GM06990 (cell line): Measurements from ENCODE around the gene ZBTB46.
A peak's percentile ranks its signal among the peaks of the same experiment; 100 is the strongest.
"Not testable (repeated sequence)": the region's sequence is repeated elsewhere in the genome, so short reads cannot be mapped to it uniquely, and the experiment has no call there.

Source experiments
- DNase-seq: peaks from one replicate; pipeline ENCODE4 v3.0.0-alpha.2; 2011; ENCODE audit not compliant: insufficient read length; ENCODE audit errors: extremely low read depth
- H3K27me3 ChIP-seq: replicated peaks from 2 replicates; pipeline ENCODE4 v1.6.0; 2011; ENCODE audit warnings: low read length; ENCODE audit not compliant: control insufficient read depth, insufficient read depth
- H3K36me3 ChIP-seq: 2 replicates; pipeline ENCODE4 v1.5.1; 2011; ENCODE audit warnings: low read length; ENCODE audit not compliant: control insufficient read depth, insufficient read depth
- H3K4me3 ChIP-seq: replicated peaks from 2 replicates; pipeline ENCODE4 v1.5.1; 2011; ENCODE audit warnings: low read depth, mild to moderate bottlenecking, control low read depth, low read length
- CTCF ChIP-seq: IDR thresholded peaks from 2 replicates; pipeline ENCODE4 v1.5.1; 2011; ENCODE audit warnings: low read length, control low read depth, mild to moderate bottlenecking, inconsistent platforms; ENCODE audit not compliant: insufficient read depth, poor library complexity, severe bottlenecking

The ZBTB46 gene

DNA sequence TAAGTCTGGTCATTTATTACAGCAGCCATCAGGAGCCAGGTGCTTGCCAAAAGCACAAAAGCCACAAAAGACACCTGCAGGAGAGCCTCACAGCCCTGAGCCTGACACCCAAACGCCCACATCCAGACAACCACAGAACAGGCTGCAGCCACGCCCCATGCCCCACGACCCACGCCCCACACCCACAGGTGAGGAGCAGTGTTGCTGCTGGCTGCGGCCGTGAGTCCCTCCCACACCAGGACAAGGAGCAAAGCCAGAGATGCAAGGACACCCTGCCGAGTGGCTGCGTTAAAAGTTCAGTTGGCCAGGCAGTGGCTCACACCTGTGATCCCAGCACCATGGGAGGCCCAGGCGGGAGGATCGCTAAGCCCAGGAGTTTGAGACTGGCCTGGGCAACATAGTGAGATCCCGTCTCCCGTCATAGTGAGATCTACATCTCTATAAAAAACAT is 48.5 kb downstream of the ZBTB46 start:
- Histone ChIP-seq H3K27me3 (no peaks in the 10 kb centered on the region), H3K4me3 (no peak overlapping the region), H3K36me3 (no peaks in the 10 kb centered on the region)
- no peak for DNase-seq
- no peak for TF ChIP-seq CTCF

GRCh38 chr20:63782051-63782471 is 49.0 kb downstream of the ZBTB46 start:
- peak; percentile 63 for DNase-seq
- peak; percentile 33 for TF ChIP-seq CTCF

DNA sequence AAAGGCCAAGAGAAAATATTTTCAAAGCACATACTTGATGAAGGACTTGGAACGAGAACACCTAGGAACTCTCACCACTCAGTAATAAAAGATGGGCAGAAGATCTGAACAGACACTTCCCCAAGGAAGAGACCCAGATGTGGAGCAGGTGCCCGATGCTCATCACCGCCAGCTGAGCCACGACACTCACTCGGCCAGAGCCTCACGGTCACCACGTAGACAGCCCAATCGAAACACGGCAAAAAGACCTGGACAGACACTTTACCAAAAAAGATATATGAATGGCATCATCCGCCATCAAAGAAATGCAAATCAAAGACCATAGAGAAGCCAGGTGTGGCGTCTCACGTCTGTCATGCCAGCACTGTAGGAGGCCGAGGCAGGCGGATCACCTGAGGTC is 49.9 kb downstream of the ZBTB46 start:
- TF ChIP-seq CTCF = no peak

More at GRCh38 chr20:63782051-63782471, 49.0 kb downstream of the ZBTB46 start:
- no peaks in the 10 kb centered on the region for H3K27me3 ChIP-seq
- no peak overlapping the region for H3K4me3 ChIP-seq
- H3K36me3 ChIP-seq = no peaks in the 10 kb centered on the region

GRCh38 chr20:63778857-63779256 is 52.2 kb downstream of the ZBTB46 start:
- no peaks in the 10 kb centered on the region for H3K27me3 ChIP-seq
- H3K4me3 ChIP-seq = no peak overlapping the region
- H3K36me3 ChIP-seq = no peaks in the 10 kb centered on the region
- no peak for TF ChIP-seq CTCF
- DNase-seq = no peak

More for the DNA sequence above, 49.9 kb downstream of the ZBTB46 start:
- Histone ChIP-seq H3K36me3 (no peaks in the 10 kb centered on the region), H3K27me3 (no peaks in the 10 kb centered on the region), H3K4me3 (no peak overlapping the region)
- DNase-seq = no peak

- DNase-seq = no peak
- Histone ChIP-seq H3K27me3 (no peaks in the 10 kb centered on the region), H3K36me3 (no peaks in the 10 kb centered on the region), H3K4me3 (no peak overlapping the region)
- no peak for TF ChIP-seq CTCF
Measured at GRCh38 chr20:63778034-63778752, 52.9 kb downstream of the ZBTB46 start.

DNA sequence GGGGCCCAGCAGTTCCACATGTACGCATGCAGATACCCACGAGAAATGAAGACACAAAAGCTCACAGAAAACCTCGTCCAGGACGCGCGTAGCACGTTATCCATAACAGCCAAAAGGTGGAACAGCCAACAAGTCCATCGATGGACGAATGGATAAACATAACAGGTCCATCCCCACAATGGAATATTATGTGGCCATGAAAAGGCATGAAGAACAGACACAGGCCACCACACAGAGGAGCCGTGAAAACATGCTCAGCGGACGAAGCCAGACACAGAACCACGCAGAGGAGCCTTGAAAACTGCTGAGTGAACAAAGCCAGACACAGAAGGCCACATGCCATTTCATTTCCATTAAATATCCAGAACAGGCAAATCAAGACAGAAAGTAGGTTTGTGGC is 53.5 kb downstream of the ZBTB46 start:
- no peak for TF ChIP-seq CTCF
- Histone ChIP-seq H3K36me3 (no peaks in the 10 kb centered on the region), H3K4me3 (no peak overlapping the region), H3K27me3 (no peaks in the 10 kb centered on the region)
- DNase-seq = no peak

GRCh38 chr20:63776875-63777274 is 54.2 kb downstream of the ZBTB46 start:
- H3K4me3 ChIP-seq, DNase-seq, H3K36me3 ChIP-seq, H3K27me3 ChIP-seq: not testable (repeated sequence)
